T-helper 1 cell (primary cell): ENCODE results near the gene AFAP1.
A peak's percentile ranks its signal among the peaks of the same experiment; 100 is the strongest.

ENCODE experiments used
- DNase-seq, 5 donors: peaks; one replicate each; pipeline ENCODE4 v3.0.0-alpha.2; 2012 to 2020

AFAP1 gene

GRCh38 chr4:7733801-7734650 lies 205.6 kb downstream of the AFAP1 start:
- no peak for DNase-seq

- no peak for DNase-seq
Measured at GRCh38 chr4:7733201-7733600, 206.5 kb downstream of the AFAP1 start.

GRCh38 chr4:7732263-7732662 lies 207.4 kb downstream of the AFAP1 start:
- no peak for DNase-seq

- DNase-seq: no peak
Measured at GRCh38 chr4:7731437-7731836, 208.2 kb downstream of the AFAP1 start.

- DNase-seq: no peak
Measured at GRCh38 chr4:7727749-7728148, 211.9 kb downstream of the AFAP1 start.

- DNase-seq: no peak
Measured at GRCh38 chr4:7726665-7727413, 212.8 kb downstream of the AFAP1 start.

- no peak for DNase-seq
Measured at GRCh38 chr4:7725951-7726350, 213.7 kb downstream of the AFAP1 start.

- DNase-seq: no peak
Measured at GRCh38 chr4:7723625-7724024, 216.0 kb downstream of the AFAP1 start.

DNA sequence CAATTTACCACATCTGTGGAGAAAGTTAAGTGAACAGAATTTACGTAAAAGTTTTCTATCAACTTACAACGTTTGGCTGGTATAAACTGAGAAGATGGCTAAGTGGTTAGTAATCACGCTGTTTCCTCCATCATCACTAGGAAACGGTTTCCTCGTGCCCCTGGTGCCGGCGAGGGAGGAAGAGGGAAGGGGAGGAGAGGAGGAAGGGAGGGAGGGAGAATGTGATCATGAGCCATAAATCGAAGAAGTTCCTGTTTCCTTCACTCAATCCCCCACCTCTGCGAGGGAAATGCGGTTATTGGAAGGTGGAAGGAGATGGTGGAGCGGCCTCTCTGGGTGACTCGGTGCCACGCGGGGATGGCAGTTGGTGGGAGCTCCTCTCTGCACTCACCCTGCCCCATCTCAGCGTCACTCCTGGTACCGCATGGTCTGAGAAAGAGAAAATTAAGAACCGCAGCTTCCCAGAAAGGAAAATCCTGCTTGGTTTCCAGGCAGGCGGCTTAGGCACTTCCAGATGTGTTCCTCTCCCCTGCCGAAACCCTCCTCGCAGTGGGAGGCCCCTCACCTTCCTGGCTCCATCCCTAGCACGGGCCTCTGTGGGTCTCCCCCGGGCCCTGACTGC lies 216.8 kb downstream of the AFAP1 start:
- no peak for DNase-seq

DNA sequence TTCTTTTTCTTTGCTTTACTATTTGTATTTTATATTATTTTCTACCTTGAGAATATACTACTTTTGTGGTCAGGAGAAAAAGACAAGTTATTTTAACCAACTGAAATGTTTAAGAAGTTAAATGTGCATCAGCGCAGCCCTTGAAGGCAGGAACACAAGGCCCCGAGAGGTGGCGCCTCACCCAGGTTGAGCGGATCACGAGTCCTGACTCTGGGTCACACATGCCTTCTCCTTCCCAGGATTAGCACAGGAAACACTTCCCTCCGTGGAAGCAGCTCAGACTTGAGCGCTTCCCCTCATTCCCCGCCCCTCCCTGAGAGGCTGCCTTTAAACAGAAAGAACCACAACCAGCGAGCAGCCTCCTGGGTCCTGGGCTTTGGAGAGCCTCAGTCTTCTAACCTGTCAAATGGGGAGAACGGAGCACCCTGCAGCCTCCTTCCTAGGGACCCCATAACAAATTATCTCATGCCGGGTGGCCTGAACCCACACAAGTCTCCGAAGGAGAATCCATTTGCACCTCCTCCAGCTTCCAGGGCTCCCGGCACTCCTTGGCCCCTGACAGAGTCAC lies 217.6 kb downstream of the AFAP1 start:
- DNase-seq: no peak

- peak in 3 of 5 donors; percentile 6 to 44 (median 40) for DNase-seq
Measured at GRCh38 chr4:7719354-7720174, 220.1 kb downstream of the AFAP1 start.

GRCh38 chr4:7717946-7718490 lies 221.6 kb downstream of the AFAP1 start:
- no peak for DNase-seq

DNA sequence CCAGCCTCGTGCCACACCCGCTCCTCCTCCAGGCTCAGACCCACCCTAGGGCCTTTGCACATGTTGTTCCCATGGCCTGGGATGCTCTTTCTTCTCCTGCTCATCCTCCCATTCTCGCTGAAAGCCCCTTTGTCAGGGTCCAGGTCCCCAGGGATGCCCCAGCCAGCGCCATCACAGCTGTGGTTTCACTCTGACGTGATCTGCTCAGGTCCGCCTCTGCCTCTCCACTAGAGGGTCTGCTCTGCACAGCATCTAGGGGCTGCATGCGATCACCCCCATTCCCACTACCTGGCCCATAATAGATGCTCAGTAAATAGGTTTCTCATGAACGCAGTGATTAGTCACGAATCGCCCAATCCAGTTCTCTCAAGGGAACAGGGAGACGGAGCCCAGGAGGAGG lies 222.5 kb downstream of the AFAP1 start:
- no peak for DNase-seq

DNA sequence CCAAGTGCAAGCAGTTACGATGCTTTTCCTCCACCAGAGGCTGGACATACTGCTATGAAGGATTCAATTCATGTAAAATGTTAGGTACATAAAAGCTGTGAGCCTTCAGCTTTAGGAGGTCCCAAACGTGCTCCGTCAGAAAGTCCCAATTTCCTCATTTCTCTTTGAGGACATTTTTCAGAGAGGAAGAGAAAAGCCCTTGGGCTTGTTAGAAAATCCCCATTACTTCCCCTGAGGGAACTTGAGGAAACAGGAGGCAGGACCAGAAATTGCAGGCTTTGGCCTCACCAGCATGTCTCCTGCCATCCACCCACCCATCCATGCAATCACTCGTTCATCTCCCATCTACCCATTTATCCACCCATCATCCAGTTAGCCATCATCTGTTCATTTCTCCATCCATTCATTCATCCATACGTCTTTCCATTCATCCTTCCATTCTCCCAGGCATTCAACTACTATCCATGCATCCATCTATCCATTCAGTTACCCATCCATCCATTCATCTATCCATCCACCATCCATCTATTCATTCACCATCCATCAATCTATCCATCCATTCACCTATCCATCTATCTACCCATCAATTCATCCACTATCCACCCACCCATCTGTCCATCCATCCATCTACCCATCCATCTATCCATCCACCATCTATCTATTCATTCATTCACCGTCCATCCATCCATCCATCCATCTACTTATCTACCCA lies 223.5 kb downstream of the AFAP1 start:
- DNase-seq: no peak

DNA sequence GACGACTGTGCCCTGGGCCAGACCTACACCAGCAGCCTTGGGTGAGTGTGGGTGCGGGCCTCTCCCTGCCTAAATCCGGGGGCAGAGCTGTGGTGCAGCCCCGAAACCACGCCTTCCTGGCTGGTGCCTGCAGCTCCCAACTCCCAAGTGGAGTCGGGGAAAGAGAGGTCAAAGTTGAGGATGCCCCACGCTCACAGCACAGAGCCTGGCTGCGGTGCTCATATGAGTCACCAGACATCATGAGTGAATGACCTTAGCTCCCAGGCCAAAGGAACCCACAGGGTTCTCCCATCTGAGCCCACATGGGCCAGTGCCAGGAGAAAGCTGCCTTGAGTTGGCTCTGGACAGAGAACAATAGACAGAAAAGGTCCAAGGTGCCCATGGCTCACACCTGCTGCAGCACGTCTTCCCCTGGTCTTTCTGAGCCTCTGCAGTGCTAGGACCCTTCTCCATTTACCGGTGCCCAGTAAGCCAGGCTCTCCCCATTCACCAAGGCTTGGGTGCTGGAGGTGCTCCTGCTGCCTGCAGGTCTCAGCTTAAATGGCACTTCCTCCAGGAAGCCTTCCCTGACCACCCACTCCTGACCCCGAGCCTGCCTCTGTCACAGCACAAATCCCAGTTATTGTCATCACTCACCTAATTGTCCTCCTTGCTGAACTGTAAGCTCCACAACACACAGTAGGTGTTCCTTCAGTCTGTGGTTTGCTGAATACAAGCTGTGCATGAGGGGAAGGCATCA lies 224.2 kb downstream of the AFAP1 start:
- no peak for DNase-seq

- DNase-seq: no peak
Measured at GRCh38 chr4:7714738-7715137, 224.9 kb downstream of the AFAP1 start.

DNA sequence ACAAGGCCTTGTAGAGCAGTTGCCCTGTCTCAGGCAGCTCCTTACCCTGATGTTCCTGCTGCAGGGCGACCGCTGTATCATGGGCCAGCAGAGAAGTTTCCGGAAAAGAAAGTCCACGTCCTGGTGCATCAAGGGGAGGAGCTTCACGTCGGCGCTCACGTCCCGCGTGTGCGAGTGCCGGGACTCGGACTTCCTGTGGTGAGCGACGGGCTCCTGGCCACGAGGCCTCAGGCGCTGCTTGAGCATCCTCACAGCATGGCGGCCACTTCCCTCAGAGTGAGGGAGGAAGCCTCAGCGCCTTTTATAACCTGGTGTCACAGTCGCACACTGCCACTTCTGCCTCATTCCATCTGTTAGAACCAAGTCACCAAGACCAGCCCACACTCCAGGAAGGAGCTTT lies 225.5 kb downstream of the AFAP1 start:
- no peak for DNase-seq

DNA sequence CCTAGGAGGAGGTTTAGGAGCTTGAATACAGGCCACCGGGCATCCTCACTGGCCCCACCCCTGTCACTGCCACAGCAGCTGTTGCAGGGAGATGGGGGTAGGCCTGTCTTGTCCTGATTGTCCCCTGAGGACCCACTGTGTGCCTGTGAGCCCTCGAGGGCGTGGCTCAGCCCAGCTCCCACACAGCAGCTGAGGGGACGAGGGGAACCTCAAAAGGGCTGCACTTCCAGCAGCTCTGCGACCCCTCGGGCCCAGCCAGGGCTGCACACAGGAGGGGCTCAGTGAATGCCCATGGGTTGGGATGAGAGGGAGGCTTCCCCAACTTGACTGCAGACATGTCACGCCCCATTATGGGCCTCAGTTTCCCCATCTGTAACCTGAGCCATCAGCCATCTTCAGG lies 225.9 kb downstream of the AFAP1 start:
- DNase-seq: no peak

GRCh38 chr4:7712021-7712671 lies 227.5 kb downstream of the AFAP1 start:
- no peak for DNase-seq

DNA sequence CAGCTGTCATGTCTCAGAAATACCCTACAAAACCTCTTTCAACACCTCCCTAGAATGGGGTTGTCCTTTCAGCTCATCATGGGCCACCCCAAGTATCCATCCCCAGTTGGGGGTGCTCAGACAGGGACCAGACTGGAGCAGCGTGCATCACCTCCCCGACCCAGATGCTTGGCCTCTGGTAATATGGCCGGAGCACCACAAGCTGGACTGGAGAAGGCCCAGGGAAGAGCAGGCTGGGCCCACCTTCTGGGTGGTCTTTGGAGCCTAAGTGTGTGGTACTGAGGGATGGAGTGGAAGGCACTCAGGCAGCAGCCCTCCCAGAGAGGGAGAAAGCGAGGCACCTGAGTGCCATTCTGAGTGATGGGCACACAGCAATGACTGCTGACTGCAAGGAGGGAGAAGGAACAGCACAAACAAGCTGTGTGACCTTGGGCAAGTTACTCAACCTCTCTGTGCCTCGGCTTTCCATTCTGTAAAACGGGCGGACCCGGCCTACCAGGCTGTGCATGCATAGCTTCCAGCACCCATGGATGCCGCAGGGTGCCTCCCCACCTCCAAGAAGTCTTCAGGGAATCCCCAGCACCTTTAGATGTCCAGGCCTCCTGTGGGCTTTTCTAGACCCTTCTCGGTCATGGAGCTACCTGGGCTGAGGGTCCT lies 228.2 kb downstream of the AFAP1 start:
- no peak for DNase-seq
